Mesenteric fat pad (tissue), 1 donor: Measurements from ENCODE around the gene FNDC3B. TPM values are rescaled to one million over a fixed set of nuclear protein-coding genes. Genes with fewer than 3 reads are reported as not detected.

Experiments used
- DNase-seq: peaks from one replicate; pipeline ENCODE4 v3.0.0-alpha.2; 2020; ENCODE audit warnings: low spot score
- total RNA-seq: library from RNA; stranded (reverse); fragmentation: NEBNext Ultra II Directional; extraction: Animal tissue kit (Norgen Biotek cat#: 25700); gene quantifications from one replicate; pipeline ENCODE4 v1.2.1, GENCODE V29; 2021
- donor health status: DM: yes; HTN: yes; CAD: no.

The FNDC3B gene
- total RNA-seq, 1 donor from 2014 or later: 258 TPM

GRCh38 chr3:172052405-172052804 lies 13.0 kb downstream of the FNDC3B start:
- DNase-seq: no peak

- DNase-seq: no peak
These were observed 14.9 kb downstream of the FNDC3B start for GRCh38 chr3:172054115-172054764.

GRCh38 chr3:172056416-172056815 lies 17.0 kb downstream of the FNDC3B start:
- no peak for DNase-seq

- DNase-seq: no peak
These were observed 17.7 kb downstream of the FNDC3B start for GRCh38 chr3:172057059-172057458.

- DNase-seq: no peak
These were observed 18.4 kb downstream of the FNDC3B start for GRCh38 chr3:172057624-172058327.

GRCh38 chr3:172059532-172059931 lies 20.2 kb downstream of the FNDC3B start:
- no peak for DNase-seq

GRCh38 chr3:172060234-172060633 lies 20.9 kb downstream of the FNDC3B start:
- DNase-seq: no peak

- no peak for DNase-seq
These were observed 22.4 kb downstream of the FNDC3B start for GRCh38 chr3:172061724-172062184.

GRCh38 chr3:172062761-172063160 lies 23.4 kb downstream of the FNDC3B start:
- DNase-seq: no peak

GRCh38 chr3:172063456-172064432 lies 24.4 kb downstream of the FNDC3B start:
- no peak for DNase-seq

- no peak for DNase-seq
These were observed 26.1 kb downstream of the FNDC3B start for GRCh38 chr3:172065527-172065926.

GRCh38 chr3:172065967-172066762 lies 26.8 kb downstream of the FNDC3B start:
- no peak for DNase-seq

GRCh38 chr3:172066880-172067796 lies 27.8 kb downstream of the FNDC3B start:
- DNase-seq: no peak

- DNase-seq: no peak
These were observed 28.6 kb downstream of the FNDC3B start for GRCh38 chr3:172067837-172068440.

- DNase-seq: no peak
These were observed 29.6 kb downstream of the FNDC3B start for GRCh38 chr3:172068977-172069376.

GRCh38 chr3:172069478-172069877 lies 30.1 kb downstream of the FNDC3B start:
- DNase-seq: no peak

GRCh38 chr3:172070269-172070668 lies 30.9 kb downstream of the FNDC3B start:
- DNase-seq: no peak

GRCh38 chr3:172070802-172071201 lies 31.4 kb downstream of the FNDC3B start:
- no peak for DNase-seq

GRCh38 chr3:172071780-172072330 lies 32.5 kb downstream of the FNDC3B start:
- DNase-seq: no peak
